IPS-18a (cell line): ENCODE measurements around the gene PIGV.
"Not testable (repeated sequence)": the region's sequence is repeated elsewhere in the genome, so short reads cannot be mapped to it uniquely, and the experiment has no call there.

Experiments
- H3K27ac ChIP-seq: one replicate; pipeline ENCODE4 v1.5.1; 2013; ENCODE audit warnings: low read length
- H3K27me3 ChIP-seq: one replicate; pipeline ENCODE4 v1.6.1; 2013; ENCODE audit warnings: mild to moderate bottlenecking, low read length; ENCODE audit not compliant: control insufficient read depth, insufficient read depth
- H3K36me3 ChIP-seq: one replicate; pipeline ENCODE4 v1.6.1; 2013; ENCODE audit warnings: low read depth, low read length; ENCODE audit not compliant: control insufficient read depth
- H3K4me1 ChIP-seq: one replicate; pipeline ENCODE4 v1.6.1; 2013; ENCODE audit warnings: low read depth, low read length; ENCODE audit not compliant: control insufficient read depth
- H3K4me3 ChIP-seq: one replicate; pipeline ENCODE4 v1.5.1; 2013; ENCODE audit warnings: low read length
- H3K9ac ChIP-seq: one replicate; pipeline ENCODE4 v1.6.1; 2013; ENCODE audit warnings: mild to moderate bottlenecking, low read length, moderate library complexity
- H3K9me3 ChIP-seq: one replicate; pipeline ENCODE4 v1.6.1; 2013; ENCODE audit warnings: low read depth, low read length; ENCODE audit not compliant: control insufficient read depth

PIGV gene

DNA sequence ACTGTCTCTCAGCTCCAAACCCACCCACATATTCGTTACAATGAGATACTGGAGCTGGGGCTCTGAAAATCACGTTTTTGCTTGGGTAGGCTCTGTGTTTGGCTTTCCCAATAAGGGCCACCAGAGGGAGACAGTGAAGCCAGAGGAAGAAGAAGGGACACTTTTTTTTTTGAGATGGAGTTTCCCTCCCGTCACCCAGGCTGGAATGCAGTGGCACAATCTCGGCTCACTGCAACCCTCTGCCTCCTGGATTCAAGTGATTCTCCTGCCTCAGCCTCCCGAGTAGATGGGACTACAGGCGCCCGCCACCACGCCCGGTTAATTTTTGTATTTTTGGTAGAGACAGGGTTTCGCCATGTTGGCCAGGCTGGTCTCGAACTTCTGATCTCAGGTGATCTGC is 22.4 kb downstream of the PIGV start:
- H3K4me1 ChIP-seq, H3K9ac ChIP-seq, H3K36me3 ChIP-seq, H3K27ac ChIP-seq, H3K9me3 ChIP-seq, H3K27me3 ChIP-seq, H3K4me3 ChIP-seq: not testable (repeated sequence)

DNA sequence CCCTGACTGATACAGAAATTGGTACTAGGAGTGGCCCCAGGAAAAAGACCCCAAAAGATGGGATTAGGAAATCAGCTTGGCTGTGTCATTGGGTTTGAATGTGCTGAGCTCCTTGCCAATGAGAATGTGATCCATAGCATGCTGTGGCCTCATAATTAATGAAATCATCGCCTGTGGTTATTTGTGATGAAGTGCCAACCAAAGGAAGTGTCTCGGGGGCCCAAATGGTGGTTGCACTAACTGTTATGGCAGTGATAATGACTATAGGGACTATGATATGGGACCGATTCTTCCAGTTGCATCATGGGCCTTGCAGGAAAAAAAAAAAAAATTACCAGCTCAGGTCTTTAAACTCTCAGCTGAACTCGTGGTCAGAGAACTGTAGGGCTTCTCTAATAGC is 23.3 kb downstream of the PIGV start:
- no peaks in the 10 kb centered on the region for H3K36me3 ChIP-seq
- H3K4me3 ChIP-seq, result no peak overlapping the region
- H3K27ac ChIP-seq, result no peak overlapping the region
- H3K4me1 ChIP-seq, result no peaks in the 10 kb centered on the region
- no peaks in the 10 kb centered on the region for H3K27me3 ChIP-seq
- H3K9me3 ChIP-seq, result no peaks in the 10 kb centered on the region
- H3K9ac ChIP-seq, result no peak overlapping the region

DNA sequence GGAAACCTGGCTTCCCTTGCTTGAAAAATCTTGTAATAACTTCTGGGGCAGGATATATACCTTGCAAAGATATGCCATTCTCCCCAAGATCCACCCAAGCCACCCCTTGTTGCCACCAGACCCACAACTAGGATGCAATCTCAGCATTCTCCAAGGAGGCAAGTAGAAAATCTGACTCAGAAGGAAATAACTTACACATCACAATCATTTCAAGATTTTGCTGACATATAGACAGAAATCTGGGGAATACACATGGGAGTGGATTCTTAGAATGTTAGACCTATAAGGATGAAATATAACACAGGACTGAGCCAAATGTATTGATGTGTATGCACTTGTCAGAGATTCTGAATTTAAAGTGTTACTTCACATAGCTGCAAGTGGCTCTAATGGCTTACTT is 24.0 kb downstream of the PIGV start:
- Histone ChIP-seq H3K27me3 (no peaks in the 10 kb centered on the region), H3K27ac (no peak overlapping the region), H3K4me3 (no peak overlapping the region)

DNA sequence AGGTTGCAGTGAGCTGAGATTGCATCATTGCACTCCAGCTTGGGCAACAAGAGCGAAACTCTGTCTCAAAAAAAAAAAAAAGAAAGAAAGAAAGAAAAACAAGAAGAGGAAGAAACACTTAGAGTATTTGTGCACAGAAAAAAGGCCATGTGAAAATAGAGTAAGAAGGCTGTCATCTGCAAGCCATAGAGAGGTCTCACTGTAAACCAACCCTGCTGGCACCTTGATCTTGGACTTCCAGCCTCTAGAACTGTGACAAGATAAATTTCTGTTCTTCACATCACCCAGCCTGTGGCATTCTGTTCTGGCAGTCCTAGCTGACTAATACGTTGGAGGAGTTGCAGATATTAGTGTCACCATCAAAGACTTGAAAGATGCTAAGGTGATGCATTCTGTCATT is 26.6 kb downstream of the PIGV start:
- H3K9ac ChIP-seq, result no peak overlapping the region
- H3K36me3 ChIP-seq, result no peaks in the 10 kb centered on the region
- no peak overlapping the region for H3K27ac ChIP-seq
- no peaks in the 10 kb centered on the region for H3K4me1 ChIP-seq
- no peak overlapping the region for H3K4me3 ChIP-seq
- no peaks in the 10 kb centered on the region for H3K27me3 ChIP-seq
- H3K9me3 ChIP-seq, result no peaks in the 10 kb centered on the region

More for the DNA sequence above, 24.0 kb downstream of the PIGV start:
- no peaks in the 10 kb centered on the region for H3K9me3 ChIP-seq
- H3K9ac ChIP-seq, result no peak overlapping the region
- H3K36me3 ChIP-seq, result no peaks in the 10 kb centered on the region
- H3K4me1 ChIP-seq, result no peaks in the 10 kb centered on the region

DNA sequence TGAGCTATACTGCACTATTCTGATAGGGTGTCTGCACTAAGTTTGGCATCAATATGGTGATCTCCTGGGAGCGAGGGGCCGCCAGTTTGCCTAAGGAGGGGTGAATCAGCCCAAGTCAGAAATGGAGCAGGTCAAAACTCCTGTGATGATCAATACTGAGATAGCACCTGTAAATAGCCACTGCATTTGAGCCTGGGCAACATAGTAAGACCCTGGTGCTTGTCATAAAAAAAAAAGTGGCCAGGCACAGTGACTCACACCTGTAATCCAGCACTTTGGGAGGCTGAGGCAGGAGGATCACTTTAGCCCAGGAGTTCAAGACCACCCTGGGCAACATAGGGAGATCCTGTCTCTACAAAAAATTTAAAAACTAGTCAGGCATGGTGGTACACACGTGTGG is 27.1 kb downstream of the PIGV start:
- Histone ChIP-seq H3K4me1 (no peaks in the 10 kb centered on the region), H3K36me3 (no peaks in the 10 kb centered on the region), H3K27ac (no peak overlapping the region), H3K4me3 (no peak overlapping the region), H3K9ac (no peak overlapping the region), H3K9me3 (no peaks in the 10 kb centered on the region), H3K27me3 (no peaks in the 10 kb centered on the region)

DNA sequence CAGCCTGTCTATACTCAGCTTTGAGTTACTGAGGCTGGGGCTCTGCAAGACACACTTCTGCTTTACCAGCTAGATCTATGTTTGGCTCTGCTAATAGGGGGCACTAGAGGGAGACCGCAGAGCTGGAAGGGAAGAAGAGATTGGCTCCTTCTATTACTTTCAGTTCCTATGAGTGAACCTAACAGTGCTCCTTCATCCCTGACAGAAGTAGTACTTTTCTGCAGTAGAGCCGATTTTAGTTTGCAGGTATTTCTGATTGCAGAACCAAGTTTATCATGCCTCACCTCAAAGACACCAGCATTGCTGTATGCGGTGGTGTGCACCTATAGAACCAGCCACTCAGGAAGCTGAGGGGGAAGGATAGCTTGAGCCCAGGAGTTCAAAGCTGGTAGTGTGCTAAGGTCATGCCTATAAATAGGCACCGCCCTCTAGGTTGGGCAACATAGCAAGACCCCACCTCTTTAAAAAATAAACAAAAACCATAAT is 33.1 kb downstream of the PIGV start:
- no peak overlapping the region for H3K9ac ChIP-seq
- H3K9me3 ChIP-seq, result no peaks in the 10 kb centered on the region
- no peak overlapping the region for H3K4me3 ChIP-seq

DNA sequence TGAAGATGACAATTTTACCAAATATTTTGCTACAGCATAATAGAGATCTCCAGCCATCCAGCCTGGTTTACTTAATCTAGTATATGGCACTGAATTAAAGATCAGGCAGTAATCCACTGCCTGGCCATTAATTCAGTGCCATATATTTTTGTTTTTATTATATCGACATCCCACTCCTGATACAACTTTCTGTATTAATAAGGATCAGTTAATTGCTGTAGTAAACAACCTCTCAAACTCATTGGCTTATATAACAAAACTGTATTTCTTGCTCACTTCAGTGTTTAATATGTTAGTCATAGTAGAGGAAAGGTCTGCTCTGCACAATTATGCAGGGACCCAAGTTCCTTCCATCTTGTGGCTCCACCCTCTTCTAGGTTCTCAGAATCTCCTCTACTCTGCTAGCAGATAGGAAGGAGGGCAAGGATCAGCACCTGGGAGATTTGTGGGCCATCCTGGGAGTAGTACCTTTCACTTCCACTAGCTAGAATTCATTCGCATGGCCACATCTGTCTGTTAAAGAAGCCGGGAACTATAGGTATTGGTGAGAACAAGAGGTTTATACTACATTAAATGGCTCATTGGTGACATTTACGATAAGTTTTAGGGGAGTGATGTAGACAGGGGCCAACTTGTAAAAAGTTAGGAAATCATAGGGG is 35.1 kb downstream of the PIGV start:
- Histone ChIP-seq H3K36me3 (no peaks in the 10 kb centered on the region), H3K4me1 (peaks cover 5% of the 10 kb centered on the region), H3K9ac (no peak overlapping the region), H3K9me3 (no peaks in the 10 kb centered on the region), H3K27me3 (no peaks in the 10 kb centered on the region), H3K27ac (no peak overlapping the region), H3K4me3 (no peak overlapping the region)

More for the DNA sequence above, 33.1 kb downstream of the PIGV start:
- no peaks in the 10 kb centered on the region for H3K36me3 ChIP-seq
- no peaks in the 10 kb centered on the region for H3K4me1 ChIP-seq
- H3K27me3 ChIP-seq, result no peaks in the 10 kb centered on the region
- no peak overlapping the region for H3K27ac ChIP-seq

DNA sequence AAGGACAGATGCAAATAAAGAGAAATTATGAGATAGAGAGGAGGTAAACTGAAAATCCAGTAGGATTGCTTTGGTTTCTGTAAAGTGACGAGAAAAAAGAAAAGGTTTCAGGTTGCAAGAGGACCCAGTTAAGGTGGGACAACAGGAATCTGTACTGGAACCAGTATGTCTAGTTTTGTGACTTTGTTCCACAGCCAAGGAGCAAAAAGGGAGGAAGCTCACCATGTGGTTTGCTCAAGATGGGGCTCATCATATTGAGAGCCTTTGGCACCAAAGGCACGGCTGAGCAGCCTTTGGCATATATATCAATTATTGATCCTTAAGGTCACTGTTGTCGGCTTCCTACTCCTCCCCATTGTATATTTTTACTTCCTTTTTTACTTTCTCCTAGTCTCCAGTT is 37.0 kb downstream of the PIGV start:
- no peaks in the 10 kb centered on the region for H3K36me3 ChIP-seq
- H3K9me3 ChIP-seq, result no peaks in the 10 kb centered on the region
- no peak overlapping the region for H3K4me3 ChIP-seq
- no peak overlapping the region for H3K27ac ChIP-seq
- no peaks in the 10 kb centered on the region for H3K27me3 ChIP-seq
- H3K9ac ChIP-seq, result no peak overlapping the region
- peaks cover 5% of the 10 kb centered on the region for H3K4me1 ChIP-seq

DNA sequence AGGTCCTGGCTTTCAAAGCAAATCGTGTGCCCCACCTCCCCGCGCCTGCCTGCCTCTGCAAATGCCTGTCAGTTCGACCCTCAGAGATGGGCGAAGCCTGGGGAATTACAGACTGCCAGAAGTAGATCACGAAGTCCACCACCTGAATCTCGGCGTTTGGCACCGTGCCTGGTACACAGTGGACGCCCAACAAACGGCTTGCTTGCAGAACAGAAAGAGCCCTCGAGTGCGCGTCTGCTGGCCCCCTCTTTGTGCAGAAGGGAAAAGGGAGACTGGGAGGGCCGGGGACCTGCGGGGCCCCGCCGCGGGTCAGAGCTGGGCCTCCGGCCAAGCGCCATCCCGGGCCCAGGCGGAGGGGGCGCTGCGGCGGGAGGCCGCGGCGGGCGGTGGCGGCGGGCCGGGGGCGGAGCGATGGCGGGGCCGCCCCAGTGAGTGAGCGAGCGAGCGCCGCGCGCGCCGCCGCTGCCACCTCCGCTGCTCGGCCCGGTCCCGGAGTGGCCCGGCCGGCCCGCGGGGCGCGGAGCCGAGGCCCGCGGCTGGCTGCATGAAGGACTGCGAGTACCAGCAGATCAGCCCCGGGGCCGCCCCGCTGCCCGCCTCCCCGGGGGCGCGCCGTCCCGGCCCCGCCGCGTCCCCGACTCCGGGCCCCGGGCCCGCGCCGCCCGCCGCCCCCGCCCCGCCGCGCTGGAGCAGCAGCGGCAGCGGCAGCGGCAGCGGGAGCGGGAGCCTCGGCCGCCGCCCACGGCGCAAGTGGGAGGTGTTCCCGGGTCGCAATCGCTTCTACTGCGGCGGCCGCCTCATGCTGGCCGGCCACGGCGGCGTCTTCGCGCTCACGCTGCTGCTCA is 38.7 kb downstream of the PIGV start, which contains the start of gene ZDHHC18:
ZDHHC18 (plus strand) TSS at position 428 of the 845 bp plus-strand sequence; CDS start at position 545, 117 bp downstream.
- Histone ChIP-seq H3K4me3 (peak within 1 kb of the TSS; percentile 55), H3K27me3 (no peaks in the 10 kb centered on the region), H3K27ac (no peak within 1 kb of the TSS), H3K36me3 (no peaks in the 10 kb centered on the region), H3K9ac (peak within 1 kb of the TSS; percentile 43), H3K9me3 (no peaks in the 10 kb centered on the region), H3K4me1 (peaks cover 5% of the 10 kb centered on the region)

DNA sequence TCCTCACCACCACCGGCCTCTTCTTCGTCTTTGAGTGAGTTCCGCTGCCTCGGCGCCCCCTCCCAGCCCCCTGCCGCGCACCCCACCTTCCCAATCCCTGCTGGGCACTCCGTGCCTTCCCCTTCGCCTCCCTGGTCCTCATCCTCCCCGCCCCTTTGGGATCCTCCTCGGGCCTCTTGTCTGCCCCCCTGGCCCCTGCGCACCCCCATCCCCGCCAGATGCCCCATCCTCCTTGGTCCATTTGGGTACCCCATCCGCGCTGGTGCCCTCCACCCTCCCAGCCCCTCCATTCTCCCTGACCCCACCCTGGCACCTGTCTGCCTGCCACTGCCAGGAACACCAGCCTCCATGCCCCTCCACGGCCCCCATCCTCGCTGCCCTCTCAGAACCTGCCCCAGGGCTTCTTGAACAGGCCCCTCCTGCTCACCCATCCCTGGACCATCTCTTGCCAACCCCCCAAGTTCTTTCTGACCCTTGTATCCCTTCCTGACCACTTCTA is 39.4 kb downstream of the PIGV start:
- no peak overlapping the region for H3K9ac ChIP-seq
- no peak overlapping the region for H3K27ac ChIP-seq
- H3K9me3 ChIP-seq, result no peaks in the 10 kb centered on the region
- H3K4me3 ChIP-seq, result peak overlapping the region; percentile 55
- H3K27me3 ChIP-seq, result no peaks in the 10 kb centered on the region
- peaks cover 5% of the 10 kb centered on the region for H3K4me1 ChIP-seq
- no peaks in the 10 kb centered on the region for H3K36me3 ChIP-seq

DNA sequence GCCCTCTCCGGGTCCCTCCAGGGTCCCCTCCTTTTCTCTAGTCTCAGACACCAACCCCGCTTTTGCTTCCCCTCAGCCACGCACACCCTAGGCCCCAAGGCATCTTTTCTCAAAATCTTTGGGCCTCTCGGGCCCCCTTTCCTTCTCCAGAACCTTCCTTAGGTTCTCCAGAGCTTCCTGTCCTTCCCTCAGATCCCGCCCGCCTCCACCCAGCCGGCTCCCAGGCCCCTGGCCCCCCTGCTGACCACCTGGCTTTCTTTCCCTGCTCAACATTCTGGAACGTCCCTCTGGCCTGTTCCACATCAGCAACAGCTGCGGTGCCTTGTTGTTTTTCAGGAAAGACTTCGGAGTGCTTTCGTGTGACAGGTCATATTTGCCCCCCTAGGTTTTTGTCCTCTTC is 39.9 kb downstream of the PIGV start:
- Histone ChIP-seq H3K27ac (no peak overlapping the region), H3K9ac (no peak overlapping the region), H3K36me3 (peaks cover 4% of the 10 kb centered on the region), H3K4me1 (peaks cover 5% of the 10 kb centered on the region), H3K27me3 (no peaks in the 10 kb centered on the region), H3K4me3 (peak overlapping the region; percentile 55), H3K9me3 (no peaks in the 10 kb centered on the region)
